K562 (cell line): ENCODE results near the gene ZDHHC17. TPM values are rescaled to one million over a fixed set of nuclear protein-coding genes. Genes with fewer than 3 reads are reported as not detected.

Experiments used
- ATF7 ChIP-seq: fragments of 450-650 bp; IDR thresholded peaks from 2 replicates; pipeline ENCODE4 v1.7.1; 2014; ENCODE audit warnings: mild to moderate bottlenecking, moderate library complexity
- C11orf30 ChIP-seq: fragments of 450-650 bp; IDR thresholded peaks from 2 replicates; pipeline ENCODE4 v1.6.1; 2016; ENCODE audit warnings: low read depth, mild to moderate bottlenecking
- CREBBP ChIP-seq: IDR thresholded peaks from one replicate; pipeline ENCODE4 v1.6.1; 2012; ENCODE audit warnings: low read depth, mild to moderate bottlenecking, control low read depth, inconsistent platforms, low read length
- DPF2 ChIP-seq: fragments of 450-650 bp; IDR thresholded peaks from 2 replicates; pipeline ENCODE4 v1.6.1; 2016
- GTF2B ChIP-seq: IDR thresholded peaks from 2 replicates; pipeline ENCODE4 v1.6.1; 2011; ENCODE audit not compliant: insufficient read length; ENCODE audit errors: extremely low read depth
- HIVEP1 ChIP-seq: fragments of 250-450 bp; sonication (Bioruptor Pico); IDR thresholded peaks from 2 replicates; pipeline ENCODE4 v1.4.0; 2020; ENCODE audit warnings: mild to moderate bottlenecking
- HNRNPUL1 ChIP-seq: fragments of 200-400 bp; formaldehyde crosslinking; IDR thresholded peaks from 2 replicates; pipeline ENCODE4 v1.6.1; 2017; ENCODE audit warnings: low read length
- KAT7 ChIP-seq: sonication (generic); formaldehyde crosslinking; IDR thresholded peaks from 2 replicates; pipeline ENCODE4 v1.8.0; 2022; ENCODE audit warnings: missing genetic modification reagents, mild to moderate bottlenecking, borderline replicate concordance
- L3MBTL2 ChIP-seq: fragments of 450-650 bp; IDR thresholded peaks from 2 replicates; pipeline ENCODE4 v1.6.1; 2016; ENCODE audit warnings: mild to moderate bottlenecking, moderate library complexity
- MEF2A ChIP-seq: IDR thresholded peaks from 2 replicates; pipeline ENCODE4 v1.6.1; 2011; ENCODE audit warnings: low read depth, mild to moderate bottlenecking, low read length, moderate library complexity; ENCODE audit not compliant: control insufficient read depth
- NCOR1 ChIP-seq: fragments of 450-650 bp; IDR thresholded peaks from 2 replicates; pipeline ENCODE4 v1.6.1; 2016; ENCODE audit warnings: mild to moderate bottlenecking, moderate library complexity
- NFE2L1 ChIP-seq: fragments of 450-650 bp; IDR thresholded peaks from 2 replicates; pipeline ENCODE4 v1.6.1; 2016; ENCODE audit warnings: missing genetic modification characterization, low read depth, mild to moderate bottlenecking, missing compliant biosample characterization, moderate library complexity, borderline replicate concordance
- PKNOX1 ChIP-seq: fragments of 450-650 bp; IDR thresholded peaks from 2 replicates; pipeline ENCODE4 v1.6.1; 2016
- RAD51 ChIP-seq: fragments of 450-650 bp; IDR thresholded peaks from 2 replicates; pipeline ENCODE4 v1.7.1; 2016; ENCODE audit warnings: low read depth, mild to moderate bottlenecking, borderline replicate concordance
- RBM15 ChIP-seq: fragments of 200-400 bp; formaldehyde crosslinking; IDR thresholded peaks from 2 replicates; pipeline ENCODE4 v1.6.1; 2018; ENCODE audit warnings: mild to moderate bottlenecking, low read length, moderate library complexity; ENCODE audit not compliant: insufficient read depth
- SREBF2 ChIP-seq: sonication (generic); formaldehyde crosslinking; IDR thresholded peaks from 2 replicates; pipeline ENCODE4 v1.4.0; 2020; ENCODE audit warnings: mild to moderate bottlenecking, missing genetic modification reagents
- SUPT5H ChIP-seq: fragments of 450-650 bp; IDR thresholded peaks from 2 replicates; pipeline ENCODE4 v1.6.1; 2016
- TARDBP ChIP-seq: fragments of 450-650 bp; IDR thresholded peaks from 2 replicates; pipeline ENCODE4 v1.6.1; 2016
- TGIF2 ChIP-seq: sonication (generic); formaldehyde crosslinking; IDR thresholded peaks from 2 replicates; pipeline ENCODE4 v1.8.1; 2022; ENCODE audit warnings: mild to moderate bottlenecking, missing genetic modification reagents, moderate library complexity
- THRA ChIP-seq: fragments of 450-650 bp; IDR thresholded peaks from 2 replicates; pipeline ENCODE4 v1.6.1; 2017; ENCODE audit warnings: mild to moderate bottlenecking, moderate library complexity
- ZBTB33 ChIP-seq: sonication (generic); formaldehyde crosslinking; IDR thresholded peaks from 2 replicates; pipeline ENCODE4 v1.8.1; 2023; ENCODE audit warnings: mild to moderate bottlenecking, missing genetic modification reagents
- ZC3H11A ChIP-seq: IDR thresholded peaks from 2 replicates; pipeline ENCODE4 v1.6.1; 2012; ENCODE audit warnings: low read depth, low read length, improper control_type of control experiment
- ZEB2 ChIP-seq: fragments of 450-650 bp; IDR thresholded peaks from 2 replicates; pipeline ENCODE4 v1.6.1; 2016
- ZNF146 ChIP-seq: IDR thresholded peaks from one replicate; pipeline ENCODE4 v1.6.1; 2018; ENCODE audit warnings: missing compliant biosample characterization; ENCODE audit not compliant: unreplicated experiment
- ZNF75A ChIP-seq: fragments of 450-650 bp; formaldehyde crosslinking; IDR thresholded peaks from 2 replicates; pipeline ENCODE4 v1.4.0; 2020; ENCODE audit warnings: mild to moderate bottlenecking
- polyA plus RNA-seq, 8 experiments: library from polyadenylated mRNA; depleted of rRNA in 4 of 8; stranded (reverse) in 5 of 8; unstranded in 3 of 8; fragments of >200 nt; fragmentation: Nextera tagmentation in 2 of 8; fragmentation: Illumina TruSeq in 1 of 8; extraction: Ambion mirVana in 2 of 8; extraction: Trizol in 1 of 8; gene quantifications; 2 replicates each; pipeline versions ENCODE4 v1.2.1 to v1.2.3, GENCODE V29; 2011 to 2014; ENCODE audit warnings: inconsistent platforms in 1 of 8, missing spikeins in 1 of 8
- total RNA-seq, 7 experiments: library from RNA; depleted of rRNA in 6 of 7; stranded (reverse); fragments of >200 nt in 6 of 7; fragmentation: Illumina TruSeq in 2 of 7; extraction: Trizol in 2 of 7; gene quantifications; 2 replicates each; pipeline versions ENCODE4 v1.2.1 to v1.2.3, GENCODE V29; 2011 to 2021; ENCODE audit warnings: low replicate concordance in 1 of 7

ZDHHC17 gene
- total and polyA plus RNA-seq, 9 of the 15 experiments (the other 6 are each of a cell fraction or from before 2014, with no cell fraction given) = 6.7 to 66.0 (median 27.5) TPM

GRCh38 chr12:76763746-76764675, at the start of gene ZDHHC17 (continued):
- no peak for TF ChIP-seq TGIF2
- TF ChIP-seq PKNOX1 = no peak
- TF ChIP-seq RBM15 = no peak
- peak; percentile 28; the same call in 1 of the 2 replicates for TF ChIP-seq ATF7
- peak; percentile 72 for TF ChIP-seq C11orf30
- no peak for TF ChIP-seq NFE2L1
- TF ChIP-seq MEF2A = no peak
- peak; percentile 80 for TF ChIP-seq KAT7 (CRISPR knock-in tag)
- TF ChIP-seq CREBBP = no peak
- peak; percentile 92 for TF ChIP-seq SUPT5H
- no peak for TF ChIP-seq HIVEP1 (CRISPR knock-in tag)
- TF ChIP-seq SREBF2 (CRISPR knock-in tag) = no peak
- no peak for TF ChIP-seq GTF2B
- no peak for TF ChIP-seq TARDBP
- TF ChIP-seq ZNF146 (CRISPR knock-in tag) = no peak
- TF ChIP-seq L3MBTL2 = 0 out of 2 replicates have a peak, but pooled peaks have one; percentile 31
- TF ChIP-seq DPF2 = peak; percentile 31; the same call in 1 of the 2 replicates
- TF ChIP-seq ZNF75A (CRISPR knock-in tag) = no peak
- 0 out of 2 replicates have a peak, but pooled peaks have one; percentile 47 for TF ChIP-seq ZBTB33 (CRISPR knock-in tag)
- no peak for TF ChIP-seq RAD51
- no peak for TF ChIP-seq ZC3H11A
- no peak for TF ChIP-seq HNRNPUL1
- TF ChIP-seq THRA = no peak
- TF ChIP-seq ZEB2 = 0 out of 2 replicates have a peak, but pooled peaks have one; percentile 57
- peak; percentile 24; the same call in 1 of the 2 replicates for TF ChIP-seq NCOR1
